HepG2 (cell line): Measurements from ENCODE around the gene SAMM50. TPM values are rescaled to one million over a fixed set of nuclear protein-coding genes. Genes with fewer than 3 reads are reported as not detected.

Experiments
- ATAC-seq: fragments of 200-7000 bp; cut with Tn5 transposase; 3 replicates; pipeline ENCODE4 v1.9.1; 2020; ENCODE audit warnings: mild to moderate bottlenecking, moderate library complexity
- BruUV-seq: library from RNA; stranded (reverse); fragments of 400-500 nt; replicated peaks from 2 replicates; lab custom pipeline; 2021; lab: Mats Ljungman, UMichigan
- CTCF ChIA-PET: fragments of 300-600 bp; formaldehyde crosslinking; extraction: SDS; loops from one replicate; lab custom pipeline; 2021; ENCODE audit warnings: low total read pairs, inconsistent platforms, low intra/inter-chr PET ratio; lab: Yijun Ruan, JAX
- POLR2A ChIA-PET: fragments of 350-600 bp; sonication (Branson Sonifier 250); formaldehyde crosslinking; loops from one replicate; lab custom pipeline; 2020; ENCODE audit warnings: antibody characterized with exemption, inconsistent platforms; lab: Yijun Ruan, JAX
- DNase-seq: peaks from one replicate; pipeline ENCODE4 v3.0.0-alpha.2; 2015; ENCODE audit warnings: low spot score
- FAIRE-seq: peaks from 3 replicates; lab custom pipeline; 2011; peaks lifted over from hg19 to GRCh38; lab: Jason Lieb, UNC
- H2AFZ ChIP-seq: one replicate; pipeline ENCODE4 v1.6.1; 2011; ENCODE audit warnings: low read length, inconsistent platforms
- H3K27ac ChIP-seq: fragments of 300-600 bp; 3 replicates; pipeline ENCODE4 v1.8.0; 2011; ENCODE audit warnings: mixed run types, mild to moderate bottlenecking, mixed read lengths, low read length, inconsistent platforms; ENCODE audit not compliant: insufficient read depth; ENCODE audit errors: extremely low read length
- H3K27me3 ChIP-seq, 2 experiments: fragments of 200-600 bp in 1 of 2; 2 replicates in 1 of 2; 3 replicates in 1 of 2; pipeline versions ENCODE4 v1.6.0 to v1.8.0; 2011; ENCODE audit warnings: low read length in 2 of 2, mild to moderate bottlenecking in 2 of 2, moderate library complexity in 2 of 2, inconsistent platforms in 1 of 2; ENCODE audit not compliant: insufficient read depth in 2 of 2, control insufficient read depth in 1 of 2
- H3K36me3 ChIP-seq, 2 experiments: fragments of 200-600 bp in 1 of 2; replicated peaks in 1 of 2; 2 replicates in 1 of 2; 3 replicates in 1 of 2; pipeline versions ENCODE4 v1.5.1 to v1.8.0; 2011; ENCODE audit warnings: low read length in 2 of 2, inconsistent platforms in 1 of 2; ENCODE audit not compliant: insufficient read depth in 2 of 2, control insufficient read depth in 1 of 2
- H3K4me1 ChIP-seq: 2 replicates; pipeline ENCODE4 v1.5.1; 2012; ENCODE audit warnings: low read length, inconsistent platforms; ENCODE audit not compliant: insufficient read depth
- H3K4me2 ChIP-seq: 2 replicates; pipeline ENCODE4 v1.6.0; 2011; ENCODE audit warnings: low read depth, low read length, inconsistent platforms
- H3K4me3 ChIP-seq, 3 experiments: fragments of 200-600 bp in 1 of 3; sonication (generic), shearing (Covaris generic) in 1 of 3; replicated peaks in 1 of 3; 2 replicates each; pipeline ENCODE4 v1.5.1; 2011 to 2016; ENCODE audit warnings: low read length in 3 of 3, inconsistent platforms in 2 of 3, low read depth in 2 of 3, mild to moderate bottlenecking in 2 of 3, control low read depth in 1 of 3, mixed read lengths in 1 of 3; ENCODE audit not compliant: insufficient read depth in 1 of 3
- H3K79me2 ChIP-seq: one replicate; pipeline ENCODE4 v1.6.1; 2011; ENCODE audit warnings: low read length, inconsistent platforms; ENCODE audit not compliant: insufficient read depth
- H3K9ac ChIP-seq: 2 replicates; pipeline ENCODE4 v1.6.0; 2011; ENCODE audit warnings: mild to moderate bottlenecking, low read depth, low read length, inconsistent platforms; ENCODE audit not compliant: insufficient read depth
- H3K9me3 ChIP-seq: 2 replicates; pipeline ENCODE4 v1.5.1; 2012; ENCODE audit warnings: mild to moderate bottlenecking, low read length
- H4K20me1 ChIP-seq: 2 replicates; pipeline ENCODE4 v1.6.0; 2011; ENCODE audit warnings: inconsistent platforms, mild to moderate bottlenecking, low read length, moderate library complexity; ENCODE audit not compliant: insufficient read depth
- LBX2 ChIP-seq: sonication (generic); formaldehyde crosslinking; IDR thresholded peaks from 2 replicates; pipeline ENCODE4 v1.5.0; 2020; ENCODE audit warnings: missing genetic modification reagents, mild to moderate bottlenecking, borderline replicate concordance
- PAF1 ChIP-seq: IDR thresholded peaks from 2 replicates; pipeline ENCODE4 v1.6.1; 2016; ENCODE audit warnings: missing genetic modification reagents, missing compliant biosample characterization
- POLR2A ChIP-seq, 2 experiments: IDR thresholded peaks; 2 replicates each; pipeline ENCODE4 v1.6.1; 2011; ENCODE audit warnings: low read depth in 2 of 2, low read length in 2 of 2, mild to moderate bottlenecking in 1 of 2, moderate library complexity in 1 of 2; ENCODE audit not compliant: insufficient read depth in 1 of 2
- POLR2G ChIP-seq: fragments of 200-400 bp; formaldehyde crosslinking; IDR thresholded peaks from 2 replicates; pipeline ENCODE4 v1.6.1; 2018; ENCODE audit warnings: mild to moderate bottlenecking, low read depth, low read length, moderate library complexity
- TBL1XR1 ChIP-seq: fragments of 150-350 bp; IDR thresholded peaks from 2 replicates; pipeline ENCODE4 v1.6.1; 2014; ENCODE audit warnings: borderline replicate concordance, low read length; ENCODE audit not compliant: partially characterized antibody
- ZNF792 ChIP-seq: IDR thresholded peaks from 2 replicates; pipeline ENCODE4 v1.6.1; 2016
- ZNF883 ChIP-seq: sonication (generic); formaldehyde crosslinking; IDR thresholded peaks from 2 replicates; pipeline ENCODE4 v1.5.1; 2020; ENCODE audit warnings: mild to moderate bottlenecking, missing genetic modification reagents; ENCODE audit errors: not compliant biosample characterization
- WGBS: methylation state at CpG from one replicate; pipeline ENCODE4 v1.1.6; 2017; ENCODE audit warnings: low lambda C conversion rate; 5-methylcytosine and 5-hydroxymethylcytosine counted together
- in situ Hi-C: cut with HindIII; loops from 2 replicates; pipeline ENCODE4 v1.10.0; 2017; ENCODE audit warnings: low pct_unique_long_range_greater_than_20kb; ENCODE audit not compliant: extremely low pct_ligation_motif_present
- intact Hi-C: fragments of 100-400 bp; cut with micrococcal nuclease; formaldehyde crosslinking; loops from one replicate; pipeline ENCODE4 v1.10.0; 2022; ENCODE audit not compliant: unreplicated experiment
- polyA plus RNA-seq, 8 experiments: library from polyadenylated mRNA; depleted of rRNA in 3 of 8; stranded (reverse) in 7 of 8; unstranded in 1 of 8; fragments of >200 nt; fragmentation: Illumina TruSeq in 4 of 8; extraction: Trizol in 4 of 8; gene quantifications; 2 replicates each; pipeline versions ENCODE4 v1.2.1 to v1.2.3, GENCODE V29; 2011 to 2016; ENCODE audit warnings: low read depth in 4 of 8, missing spikeins in 1 of 8, mixed read lengths in 1 of 8; ENCODE audit not compliant: insufficient read depth in 1 of 8
- total RNA-seq, 5 experiments: library from RNA; depleted of rRNA; stranded (reverse); fragments of >200 nt; fragmentation: Illumina TruSeq; extraction: Trizol; gene quantifications; 2 replicates each; pipeline ENCODE4 v1.2.3, GENCODE V29; 2016; ENCODE audit warnings: low read depth in 1 of 5

SAMM50 gene
- total and polyA plus RNA-seq, 2 of the 13 experiments (the other 11 are each of a cell fraction or from before 2014, with no cell fraction given): 34.7 to 63.4 TPM

- TF ChIP-seq LBX2 (CRISPR knock-in tag) (no peak), ZNF883 (CRISPR knock-in tag) (no peak), ZNF792 (CRISPR knock-in tag) (no peak), POLR2G (no peak), TBL1XR1 (no peak), PAF1 (no peak)
Observed at GRCh38 chr22:43911351-43911750, 43.9 kb upstream of the SAMM50 start (continued).

GRCh38 chr22:43917521-43917920 is 37.7 kb upstream of the SAMM50 start:
- Histone ChIP-seq H3K36me3 (no peaks in the 10 kb centered on the region), H2AFZ (no peak overlapping the region), H3K4me3 (no peak overlapping the region), H3K4me2 (no peak overlapping the region), H4K20me1 (no peaks in the 10 kb centered on the region), H3K27me3 (no peaks in the 10 kb centered on the region; a peak in 1 of 5 replicates), H3K4me1 (peaks cover 24% of the 10 kb centered on the region), H3K27ac (no peak overlapping the region), H3K9ac (no peak overlapping the region)
- FAIRE-seq: no peak
- in situ Hi-C loops: no loop called here
- intact Hi-C loops: no loop called here
- DNase-seq: no peak
- no TSS peak for BruUV-seq
- 43% methylated on average over 6 of the region's 6 CpGs for WGBS
- ATAC-seq: no peak
- no peak for TF ChIP-seq POLR2A (IDR thresholded peaks at IDR 0.05; ENCODE audit: insufficient read depth in 1 of 2, low read depth in 2 of 2, low read length in 2 of 2)
- TF ChIP-seq, all 625 proteins: peak for 0
- ChIA-PET POLR2A (no interaction called here), CTCF (no interaction called here)
- no peaks in the 10 kb centered on the region for H3K9me3 ChIP-seq
- H3K79me2 ChIP-seq: no peaks in the 10 kb centered on the region
